Measurements from ENCODE around the gene F11R. TPM values are rescaled to one million over a fixed set of nuclear protein-coding genes. Genes with fewer than 3 reads are reported as not detected.

The F11R gene
- total and polyA plus RNA-seq, 9 donors, result 14.8 to 68.5 (median 34.9) TPM

DNA sequence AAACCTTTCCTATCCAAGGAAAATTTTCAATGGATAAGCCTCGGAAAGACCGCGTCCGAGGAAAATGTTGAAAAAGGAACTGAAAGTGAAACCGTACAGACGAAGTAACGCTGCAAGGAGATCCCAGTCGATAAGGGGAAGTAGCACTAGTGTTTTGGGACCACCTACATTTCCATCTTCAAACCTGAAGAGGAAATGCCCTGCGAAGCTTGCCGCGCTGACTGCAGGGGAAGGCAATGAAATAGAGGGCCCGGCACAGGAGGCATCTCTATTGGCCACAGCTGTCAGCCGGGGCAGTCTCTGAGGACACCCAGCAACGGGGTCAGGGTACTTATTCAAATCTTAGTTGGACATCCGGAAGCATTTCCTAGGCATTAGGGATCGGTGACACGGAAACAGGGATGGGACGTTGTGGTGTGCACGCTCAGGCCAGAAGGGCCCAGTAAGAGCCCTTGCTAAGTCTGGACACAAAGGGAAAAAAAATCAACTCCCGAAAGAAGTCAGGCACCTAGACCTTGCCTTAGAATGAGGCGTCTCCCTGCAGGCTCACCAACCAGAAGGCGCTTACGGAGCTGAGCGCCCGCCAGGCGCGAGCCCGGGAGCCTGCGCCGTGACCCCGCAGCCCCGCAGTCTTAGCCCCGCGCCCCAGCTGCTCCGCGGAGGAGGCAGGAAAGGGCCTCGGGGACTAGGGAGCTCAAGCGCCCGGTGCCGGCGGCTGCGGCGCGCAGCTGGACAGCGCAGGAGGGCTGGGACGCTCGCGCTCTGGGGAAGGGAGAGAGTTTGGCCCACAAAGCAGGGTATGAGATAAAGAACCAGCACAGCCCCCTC lies 24.2 kb upstream of the F11R start:
- Histone ChIP-seq H3K27ac (peak overlapping the region; percentile 79 to 92), H3K9me3 (peaks cover 0 to 9% of the 10 kb centered on the region in 2 donors), H3K4me3 (peak overlapping the region; percentile 89), H3K36me3 (no peaks in the 10 kb centered on the region), H3K27me3 (no peaks in the 10 kb centered on the region), H3K4me1 (ENCODE audit: insufficient read depth) (peaks cover 2% of the 10 kb centered on the region)
- peak; percentile 35 to 69 (median 46) for DNase-seq
- 0 to 1% (median 1%) methylated on average over 48 of the region's 48 CpGs for WGBS, 3 donors
- TF ChIP-seq EP300 (IDR thresholded peaks at IDR 0.05) (no peak), POLR2A (IDR thresholded peaks at IDR 0.05) (no peak)
- TF ChIP-seq, protein P1, sequence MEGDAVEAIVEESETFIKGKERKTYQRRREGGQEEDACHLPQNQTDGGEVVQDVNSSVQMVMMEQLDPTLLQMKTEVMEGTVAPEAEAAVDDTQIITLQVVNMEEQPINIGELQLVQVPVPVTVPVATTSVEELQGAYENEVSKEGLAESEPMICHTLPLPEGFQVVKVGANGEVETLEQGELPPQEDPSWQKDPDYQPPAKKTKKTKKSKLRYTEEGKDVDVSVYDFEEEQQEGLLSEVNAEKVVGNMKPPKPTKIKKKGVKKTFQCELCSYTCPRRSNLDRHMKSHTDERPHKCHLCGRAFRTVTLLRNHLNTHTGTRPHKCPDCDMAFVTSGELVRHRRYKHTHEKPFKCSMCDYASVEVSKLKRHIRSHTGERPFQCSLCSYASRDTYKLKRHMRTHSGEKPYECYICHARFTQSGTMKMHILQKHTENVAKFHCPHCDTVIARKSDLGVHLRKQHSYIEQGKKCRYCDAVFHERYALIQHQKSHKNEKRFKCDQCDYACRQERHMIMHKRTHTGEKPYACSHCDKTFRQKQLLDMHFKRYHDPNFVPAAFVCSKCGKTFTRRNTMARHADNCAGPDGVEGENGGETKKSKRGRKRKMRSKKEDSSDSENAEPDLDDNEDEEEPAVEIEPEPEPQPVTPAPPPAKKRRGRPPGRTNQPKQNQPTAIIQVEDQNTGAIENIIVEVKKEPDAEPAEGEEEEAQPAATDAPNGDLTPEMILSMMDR (IDR thresholded peaks at IDR 0.05), result no peak
- intact Hi-C loops (cut with DNase I), result loop anchor here in 3 of 4 donors (5.0 to 10.0 kb wide), 2 partner anchors 48 to 50 kb away; partner anchors contain the start of gene KLHDC9 (in 2 of the 3)

DNA sequence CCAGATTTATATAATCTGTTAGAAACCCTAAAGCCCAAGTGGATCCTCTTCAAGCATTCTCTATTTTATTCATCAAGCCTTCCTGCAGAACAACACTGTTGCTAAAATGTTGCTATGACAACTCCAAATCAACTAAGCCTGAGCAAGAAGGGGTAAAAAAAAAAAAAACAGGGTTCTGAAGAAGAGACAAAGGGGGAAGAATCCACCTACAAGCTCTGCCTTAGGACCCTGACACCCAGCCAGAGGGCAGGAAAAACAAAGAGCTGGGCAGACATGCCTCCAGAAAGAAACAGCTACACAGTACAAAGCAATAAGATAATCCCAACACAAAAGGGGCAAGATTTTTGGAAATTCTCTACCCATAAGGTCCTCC lies 23.6 kb upstream of the F11R start:
- Histone ChIP-seq H3K27ac (peak overlapping the region in 1 of 2 donors; percentile 92), H3K27me3 (no peaks in the 10 kb centered on the region), H3K9me3 (peaks cover 0 to 9% of the 10 kb centered on the region in 2 donors), H3K4me1 (ENCODE audit: insufficient read depth) (peaks cover 2% of the 10 kb centered on the region), H3K36me3 (no peaks in the 10 kb centered on the region), H3K4me3 (peak overlapping the region; percentile 89)
- intact Hi-C loops (cut with DNase I), result loop anchor here in 3 of 4 donors (5.0 to 10.0 kb wide), 2 partner anchors 47 to 50 kb away; partner anchors contain the start of gene KLHDC9 (in 2 of the 3)
- TF ChIP-seq, protein P1 (IDR thresholded peaks at IDR 0.05), result no peak
- TF ChIP-seq EP300 (IDR thresholded peaks at IDR 0.05) (no peak), POLR2A (IDR thresholded peaks at IDR 0.05) (no peak)
- DNase-seq, result no peak

DNA sequence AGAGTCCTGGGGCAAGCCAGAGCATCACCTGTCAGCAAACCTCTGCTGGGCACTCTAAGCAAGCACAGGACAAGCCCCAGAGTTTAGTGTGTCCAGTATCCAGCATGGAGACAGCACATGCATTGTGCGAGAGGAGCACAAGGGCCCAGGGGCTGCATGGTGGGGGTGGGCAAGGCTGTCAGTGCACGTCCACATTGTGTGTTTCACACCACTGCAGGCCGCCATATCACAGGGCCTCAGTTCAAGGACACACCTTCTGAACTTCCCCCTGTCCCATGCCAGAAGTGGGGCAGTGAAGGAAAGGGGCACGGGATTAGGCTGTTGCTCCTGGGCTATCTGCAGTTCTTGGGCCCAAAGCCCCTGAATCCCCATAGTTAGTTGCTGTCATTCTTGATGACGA lies 18.6 kb upstream of the F11R start:
- Histone ChIP-seq H3K36me3 (no peaks in the 10 kb centered on the region), H3K27me3 (no peaks in the 10 kb centered on the region), H3K27ac (no peak overlapping the region), H3K9me3 (no peaks in the 10 kb centered on the region), H3K4me3 (no peak overlapping the region), H3K4me1 (ENCODE audit: insufficient read depth) (peaks cover 2% of the 10 kb centered on the region)
- 65 to 83% (median 65%) methylated on average over 5 of the region's 5 CpGs for WGBS, 3 donors
- intact Hi-C loops (cut with DNase I), result no loop called here
- TF ChIP-seq, protein P1 (IDR thresholded peaks at IDR 0.05), result no peak
- TF ChIP-seq EP300 (IDR thresholded peaks at IDR 0.05) (no peak), POLR2A (IDR thresholded peaks at IDR 0.05) (no peak)
- DNase-seq, result no peak

DNA sequence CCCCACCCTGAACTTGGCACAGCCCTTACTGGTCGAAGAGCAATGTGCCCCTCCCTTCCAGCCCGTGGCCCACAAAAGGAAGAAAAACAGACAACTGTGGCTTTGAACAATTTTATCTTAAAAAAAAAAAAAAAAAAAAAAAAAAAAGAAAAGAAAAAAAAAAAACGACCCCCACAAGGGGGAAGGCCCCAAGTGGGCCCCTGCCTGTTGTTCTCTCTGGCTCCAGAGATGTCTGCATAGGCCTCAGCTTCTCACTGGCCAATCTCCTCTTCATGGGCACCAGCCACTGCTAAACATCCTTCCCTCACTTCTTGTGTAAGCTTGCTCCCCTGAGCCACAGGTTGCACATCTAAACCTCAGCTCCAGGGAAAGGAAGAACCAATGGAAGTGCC lies 18.2 kb upstream of the F11R start:
- peak overlapping the region; percentile 58 for H3K4me3 ChIP-seq
- no peaks in the 10 kb centered on the region for H3K9me3 ChIP-seq
- H3K36me3 ChIP-seq, result no peaks in the 10 kb centered on the region
- intact Hi-C loops (cut with DNase I), result no loop called here
- H3K4me1 ChIP-seq (ENCODE audit: insufficient read depth), result peaks cover 2% of the 10 kb centered on the region
- DNase-seq, result no peak
- no peaks in the 10 kb centered on the region for H3K27me3 ChIP-seq
- 6 to 17% (median 12%) methylated on average over 3 of the region's 3 CpGs for WGBS, 3 donors
- H3K27ac ChIP-seq, result no peak overlapping the region
- TF ChIP-seq EP300 (IDR thresholded peaks at IDR 0.05) (no peak), POLR2A (IDR thresholded peaks at IDR 0.05) (no peak)
- TF ChIP-seq, protein P1 (IDR thresholded peaks at IDR 0.05), result no peak
